Neural progenitor cell (in vitro differentiated cells): ENCODE data around the gene RTN4RL2. TPM values are rescaled to one million over a fixed set of nuclear protein-coding genes. Genes with fewer than 3 reads are reported as not detected.
A peak's percentile ranks its signal among the peaks of the same experiment; 100 is the strongest.
"Not testable (repeated sequence)": the region's sequence is repeated elsewhere in the genome, so short reads cannot be mapped to it uniquely, and the experiment has no call there.

Experiments used
- DNase-seq: peaks from one replicate; pipeline ENCODE4 v3.0.0-alpha.2; 2016; ENCODE audit warnings: low spot score
- H2AFZ ChIP-seq: fragments of 200-600 bp; sonication (generic); replicated peaks from 2 replicates; pipeline ENCODE4 v1.6.1; 2016; ENCODE audit warnings: antibody characterized with exemption
- H3F3A ChIP-seq: fragments of 200-600 bp; sonication (generic); 2 replicates; pipeline ENCODE4 v1.6.1; 2016; ENCODE audit warnings: antibody characterized with exemption, low read depth
- H3K27ac ChIP-seq: fragments of 200-600 bp; sonication (generic); 2 replicates; pipeline ENCODE4 v1.5.1; 2016; ENCODE audit warnings: mild to moderate bottlenecking
- H3K27me3 ChIP-seq: fragments of 200-600 bp; sonication (generic); 2 replicates; pipeline ENCODE4 v1.6.1; 2016; ENCODE audit warnings: mild to moderate bottlenecking, moderate library complexity
- H3K36me3 ChIP-seq: fragments of 200-600 bp; sonication (generic); 2 replicates; pipeline ENCODE4 v1.5.1; 2016
- H3K4me1 ChIP-seq: fragments of 200-600 bp; sonication (generic); 2 replicates; pipeline ENCODE4 v1.6.1; 2016; ENCODE audit warnings: mixed run types
- H3K4me2 ChIP-seq: fragments of 200-600 bp; sonication (generic); 2 replicates; pipeline ENCODE4 v1.6.1; 2016
- H3K4me3 ChIP-seq: fragments of 200-600 bp; sonication (generic); 2 replicates; pipeline ENCODE4 v1.5.1; 2016
- H3K79me2 ChIP-seq: fragments of 200-600 bp; sonication (generic); 2 replicates; pipeline ENCODE4 v1.6.1; 2016; ENCODE audit warnings: low read depth
- H3K9ac ChIP-seq: fragments of 200-600 bp; sonication (generic); 2 replicates; pipeline ENCODE4 v1.6.1; 2016
- H3K9me3 ChIP-seq: fragments of 200-600 bp; sonication (generic); 2 replicates; pipeline ENCODE4 v1.5.1; 2016; ENCODE audit warnings: low read depth
- H4K20me1 ChIP-seq: fragments of 200-600 bp; sonication (generic); 2 replicates; pipeline ENCODE4 v1.6.1; 2016; ENCODE audit warnings: low read depth
- H3K27ac Mint-ChIP-seq: 3 replicates; pipeline ENCODE4 v1.8.0; 2021; ENCODE audit warnings: mixed read lengths
- H3K27me3 Mint-ChIP-seq: 2 replicates; pipeline ENCODE4 v1.8.0; 2022; ENCODE audit warnings: low read depth, mild to moderate bottlenecking, inconsistent platforms, moderate library complexity, mixed read lengths; ENCODE audit not compliant: insufficient read depth
- H3K36me3 Mint-ChIP-seq: 3 replicates; pipeline ENCODE4 v1.8.0; 2021; ENCODE audit warnings: mixed read lengths
- H3K4me1 Mint-ChIP-seq: 3 replicates; pipeline ENCODE4 v1.8.0; 2021; ENCODE audit warnings: mixed read lengths
- H3K4me3 Mint-ChIP-seq: 3 replicates; pipeline ENCODE4 v1.8.0; 2021; ENCODE audit warnings: mild to moderate bottlenecking, moderate library complexity, mixed read lengths
- H3K9me3 Mint-ChIP-seq: 3 replicates; pipeline ENCODE4 v1.8.0; 2020; ENCODE audit warnings: mixed read lengths
- CTCF ChIP-seq: fragments of 200-600 bp; sonication (generic); IDR thresholded peaks from 2 replicates; pipeline ENCODE4 v1.5.1; 2017; ENCODE audit warnings: antibody characterized with exemption, mild to moderate bottlenecking
- EZH2 ChIP-seq: fragments of 200-600 bp; sonication (generic); IDR thresholded peaks from 2 replicates; pipeline ENCODE4 v1.6.1; 2017; ENCODE audit warnings: antibody characterized with exemption, mild to moderate bottlenecking, moderate library complexity
- EZH2phosphoT487 ChIP-seq: fragments of 200-600 bp; sonication (generic); IDR thresholded peaks from 2 replicates; pipeline ENCODE4 v1.6.1; 2017; ENCODE audit warnings: antibody characterized with exemption
- total RNA-seq: library from RNA; depleted of rRNA; stranded (reverse); fragments of >200 nt; gene quantifications from 2 replicates; pipeline ENCODE4 v1.2.3, GENCODE V29; 2015; ENCODE audit warnings: low replicate concordance

Gene RTN4RL2
- total RNA-seq, 1 donor from 2014 or later: 0.13 TPM

- H3K9me3 Mint-ChIP-seq: no peaks in the 10 kb centered on the region
- H3K27me3 Mint-ChIP-seq: peaks cover 5% of the 10 kb centered on the region
- no peaks in the 10 kb centered on the region for H3K79me2 ChIP-seq
- H3K27me3 ChIP-seq: no peaks in the 10 kb centered on the region
- no peak overlapping the region for H2AFZ ChIP-seq
- no peaks in the 10 kb centered on the region for H3K36me3 Mint-ChIP-seq
- DNase-seq: no peak
- H3F3A ChIP-seq: no peaks in the 10 kb centered on the region
- TF ChIP-seq EZH2phosphoT487 (no peak), EZH2 (no peak), CTCF (no peak)
- H3K4me1 ChIP-seq: no peaks in the 10 kb centered on the region
- no peaks in the 10 kb centered on the region for H3K36me3 ChIP-seq
- H3K4me1 Mint-ChIP-seq: no peaks in the 10 kb centered on the region
- no peaks in the 10 kb centered on the region for H3K9me3 ChIP-seq
- no peaks in the 10 kb centered on the region for H4K20me1 ChIP-seq
- H3K9ac ChIP-seq: no peak overlapping the region
- H3K4me3 Mint-ChIP-seq: no peak overlapping the region
- H3K27ac ChIP-seq: no peak overlapping the region
- no peak overlapping the region for H3K4me2 ChIP-seq
- H3K4me3 ChIP-seq: no peak overlapping the region
- H3K27ac Mint-ChIP-seq: no peak overlapping the region
These were observed 20.5 kb upstream of the RTN4RL2 start for GRCh38 chr11:57439786-57440185.

GRCh38 chr11:57440744-57441414, 19.4 kb upstream of the RTN4RL2 start:
- DNase-seq: no peak
- Histone ChIP-seq H3F3A (no peaks in the 10 kb centered on the region), H3K4me3 (no peak overlapping the region), H3K4me2 (no peak overlapping the region), H2AFZ (no peak overlapping the region), H3K4me1 (no peaks in the 10 kb centered on the region), H3K27ac (no peak overlapping the region), H3K36me3 (no peaks in the 10 kb centered on the region), H3K9ac (no peak overlapping the region), H3K79me2 (no peaks in the 10 kb centered on the region), H3K27me3 (peaks cover 3% of the 10 kb centered on the region), H4K20me1 (no peaks in the 10 kb centered on the region), H3K9me3 (no peaks in the 10 kb centered on the region)
- no peaks in the 10 kb centered on the region for H3K4me1 Mint-ChIP-seq
- H3K27ac Mint-ChIP-seq: peak overlapping the region; percentile 81
- no peaks in the 10 kb centered on the region for H3K36me3 Mint-ChIP-seq
- no peaks in the 10 kb centered on the region for H3K9me3 Mint-ChIP-seq
- peaks cover 5% of the 10 kb centered on the region for H3K27me3 Mint-ChIP-seq
- TF ChIP-seq CTCF (no peak), EZH2phosphoT487 (no peak), EZH2 (no peak)
- H3K4me3 Mint-ChIP-seq: no peak overlapping the region

- H3K9me3 ChIP-seq: no peaks in the 10 kb centered on the region
- H3K4me1 ChIP-seq: no peaks in the 10 kb centered on the region
- no peak overlapping the region for H3K27ac Mint-ChIP-seq
- H3K9ac ChIP-seq: no peak overlapping the region
- H3K9me3 Mint-ChIP-seq: no peaks in the 10 kb centered on the region
- H3K36me3 ChIP-seq: no peaks in the 10 kb centered on the region
- no peak for TF ChIP-seq CTCF
- no peak for TF ChIP-seq EZH2
- no peak for TF ChIP-seq EZH2phosphoT487
- no peak for DNase-seq
- H3K4me2 ChIP-seq: no peak overlapping the region
- peaks cover 20% of the 10 kb centered on the region for H3K27me3 ChIP-seq
- no peaks in the 10 kb centered on the region for H3K4me1 Mint-ChIP-seq
- no peaks in the 10 kb centered on the region for H3F3A ChIP-seq
- no peak overlapping the region for H2AFZ ChIP-seq
- H3K36me3 Mint-ChIP-seq: no peaks in the 10 kb centered on the region
- H3K4me3 Mint-ChIP-seq: no peak overlapping the region
- H3K4me3 ChIP-seq: no peak overlapping the region
- no peaks in the 10 kb centered on the region for H4K20me1 ChIP-seq
- H3K27me3 Mint-ChIP-seq: peaks cover 10% of the 10 kb centered on the region
- no peak overlapping the region for H3K27ac ChIP-seq
- H3K79me2 ChIP-seq: no peaks in the 10 kb centered on the region
These were observed 15.8 kb upstream of the RTN4RL2 start for GRCh38 chr11:57444362-57445121.

- H3K27me3 Mint-ChIP-seq: peaks cover 12% of the 10 kb centered on the region
- not testable (repeated sequence) for H3K4me3 Mint-ChIP-seq, H3K9me3 Mint-ChIP-seq, H3K9me3 ChIP-seq, H3K79me2 ChIP-seq, H3K4me1 Mint-ChIP-seq, H3K27ac Mint-ChIP-seq, H3F3A ChIP-seq, H3K4me3 ChIP-seq, H3K4me2 ChIP-seq, H3K9ac ChIP-seq, H2AFZ ChIP-seq, H3K36me3 ChIP-seq, H3K27ac ChIP-seq, H3K36me3 Mint-ChIP-seq, H4K20me1 ChIP-seq, H3K4me1 ChIP-seq, DNase-seq
- H3K27me3 ChIP-seq: peaks cover 25% of the 10 kb centered on the region
These were observed 15.3 kb upstream of the RTN4RL2 start for GRCh38 chr11:57445122-57445394.
